WERI-Rb-1 (cell line): ENCODE results near the gene DST.

Experiments
- DNase-seq: peaks from one replicate; pipeline ENCODE4 v3.0.0-alpha.2; 2020
- H3K27ac ChIP-seq: fragments of 250-450 bp; sonication (Bioruptor Pico); 2 replicates; pipeline ENCODE4 v1.5.1; 2020; ENCODE audit warnings: mild to moderate bottlenecking, moderate library complexity
- H3K27me3 ChIP-seq: fragments of 250-450 bp; sonication (Bioruptor Pico); 2 replicates; pipeline ENCODE4 v1.5.1; 2021; ENCODE audit warnings: mild to moderate bottlenecking, low read depth, moderate library complexity; ENCODE audit not compliant: insufficient read depth, severe bottlenecking
- H3K36me3 ChIP-seq: fragments of 250-450 bp; sonication (Bioruptor Pico); 2 replicates; pipeline ENCODE4 v1.5.1; 2020; ENCODE audit warnings: mild to moderate bottlenecking, moderate library complexity
- H3K4me3 ChIP-seq: 2 replicates; pipeline ENCODE4 v1.5.1; 2011; ENCODE audit warnings: low read depth, mild to moderate bottlenecking, control low read depth, low read length
- H3K9me3 ChIP-seq: fragments of 250-450 bp; sonication (Bioruptor Pico); 2 replicates; pipeline ENCODE4 v1.5.1; 2021; ENCODE audit warnings: mild to moderate bottlenecking, moderate library complexity; ENCODE audit not compliant: severe bottlenecking
- CTCF ChIP-seq: IDR thresholded peaks from 2 replicates; pipeline ENCODE4 v1.5.1; 2011; ENCODE audit warnings: low read depth, mild to moderate bottlenecking, control low read depth, inconsistent platforms, low read length

The DST gene

GRCh38 chr6:56420296-56420695, 222.4 kb downstream of the DST start:
- Histone ChIP-seq H3K9me3 (no peaks in the 10 kb centered on the region), H3K27ac (no peak overlapping the region), H3K27me3 (no peaks in the 10 kb centered on the region), H3K36me3 (no peaks in the 10 kb centered on the region), H3K4me3 (no peak overlapping the region)
- no peak for TF ChIP-seq CTCF
- DNase-seq, result no peak

DNA sequence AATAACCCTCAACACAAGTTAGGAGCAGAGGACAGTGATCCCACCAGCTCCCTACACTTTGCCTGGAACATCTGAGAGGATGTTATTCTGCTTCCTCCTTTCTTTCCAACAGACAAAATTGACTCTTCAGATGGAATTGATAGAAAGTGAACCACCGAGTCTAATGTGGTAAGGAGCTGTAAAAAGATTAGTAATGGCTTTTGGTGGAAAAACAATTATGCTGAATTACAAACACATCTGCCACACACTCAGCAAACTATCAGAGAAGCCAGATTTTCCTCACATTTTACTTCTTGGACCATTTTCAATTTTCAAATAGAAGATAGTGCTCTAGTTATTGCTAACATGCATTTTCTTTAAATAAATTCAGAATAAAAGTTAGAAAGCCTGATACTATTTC, 223.5 kb downstream of the DST start:
- no peak for TF ChIP-seq CTCF
- Histone ChIP-seq H3K36me3 (no peaks in the 10 kb centered on the region), H3K27ac (no peak overlapping the region), H3K4me3 (no peak overlapping the region), H3K9me3 (no peaks in the 10 kb centered on the region), H3K27me3 (no peaks in the 10 kb centered on the region)
- no peak for DNase-seq

GRCh38 chr6:56417823-56418222, 224.9 kb downstream of the DST start:
- Histone ChIP-seq H3K36me3 (no peaks in the 10 kb centered on the region), H3K27ac (no peak overlapping the region), H3K9me3 (no peaks in the 10 kb centered on the region), H3K4me3 (no peak overlapping the region), H3K27me3 (no peaks in the 10 kb centered on the region)
- TF ChIP-seq CTCF, result no peak
- no peak for DNase-seq

- Histone ChIP-seq H3K27ac (no peak overlapping the region), H3K27me3 (no peaks in the 10 kb centered on the region), H3K4me3 (no peak overlapping the region), H3K9me3 (no peaks in the 10 kb centered on the region), H3K36me3 (no peaks in the 10 kb centered on the region)
- no peak for TF ChIP-seq CTCF
- DNase-seq, result no peak
These were observed 226.4 kb downstream of the DST start for GRCh38 chr6:56416247-56416646.

DNA sequence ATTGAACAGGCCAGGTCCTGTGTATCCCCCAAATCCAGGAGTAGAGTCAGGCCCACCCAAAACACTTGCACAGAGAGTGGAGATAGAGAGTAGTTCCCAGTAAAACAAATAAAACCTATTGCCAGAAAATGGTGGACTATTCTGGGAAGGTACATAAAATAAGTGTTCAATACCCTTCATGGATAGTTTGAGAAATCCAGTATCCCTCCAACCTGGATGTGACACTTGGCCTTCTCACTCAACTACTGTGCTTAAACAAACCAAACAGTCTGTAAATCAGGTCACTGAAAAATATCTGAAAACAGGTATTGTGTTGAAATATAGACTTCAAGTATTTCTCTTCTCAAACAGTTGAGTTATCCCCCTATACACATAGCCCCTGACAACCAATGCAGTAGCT, 233.7 kb downstream of the DST start:
- no peaks in the 10 kb centered on the region for H3K27me3 ChIP-seq
- no peaks in the 10 kb centered on the region for H3K9me3 ChIP-seq
- H3K27ac ChIP-seq, result no peak overlapping the region
- DNase-seq, result no peak
- H3K36me3 ChIP-seq, result no peaks in the 10 kb centered on the region
- no peak overlapping the region for H3K4me3 ChIP-seq
- TF ChIP-seq CTCF, result no peak
